Panc1 (cell line): ENCODE results near the gene LPIN3. TPM values are rescaled to one million over a fixed set of nuclear protein-coding genes. Genes with fewer than 3 reads are reported as not detected.

Experiments
- ATAC-seq: fragments of 200-7000 bp; cut with Tn5 transposase; 2 replicates; pipeline ENCODE4 v1.9.1; 2020; ENCODE audit warnings: mild to moderate bottlenecking, moderate library complexity
- BruUV-seq: library from RNA; stranded (reverse); fragments of 400-500 nt; replicated peaks from 2 replicates; lab custom pipeline; 2021; lab: Mats Ljungman, UMichigan
- CTCF ChIA-PET: fragments of 300-600 bp; sonication (Branson Sonifier 250); formaldehyde crosslinking; loops from one replicate; lab custom pipeline; 2022; ENCODE audit warnings: antibody characterized with exemption; lab: Charles Lee
- POLR2A ChIA-PET: fragments of 300-600 bp; sonication (Branson Sonifier 250); formaldehyde crosslinking; loops from one replicate; lab custom pipeline; 2022; ENCODE audit warnings: antibody characterized with exemption; lab: Charles Lee
- DNase-seq: peaks from one replicate; pipeline ENCODE4 v3.0.0-alpha.2; 2010; ENCODE audit warnings: low read depth, low spot score
- H3K27ac ChIP-seq: 2 replicates; pipeline ENCODE4 v1.5.1; 2011; ENCODE audit warnings: mild to moderate bottlenecking, low read length, inconsistent platforms
- H3K27me3 ChIP-seq: fragments of 200-500 bp; sonication (Bioruptor generic); 2 replicates; pipeline ENCODE4 v1.6.0; 2014; ENCODE audit warnings: low read length, inconsistent platforms; ENCODE audit not compliant: control insufficient read depth, insufficient read depth
- H3K36me3 ChIP-seq: fragments of 200-500 bp; sonication (Bioruptor generic); 2 replicates; pipeline ENCODE4 v1.5.1; 2014; ENCODE audit warnings: inconsistent platforms, mild to moderate bottlenecking, low read length, moderate library complexity; ENCODE audit not compliant: control insufficient read depth, insufficient read depth
- H3K4me1 ChIP-seq: 2 replicates; pipeline ENCODE4 v1.5.1; 2011; ENCODE audit warnings: inconsistent platforms, mild to moderate bottlenecking, low read length, moderate library complexity; ENCODE audit not compliant: control insufficient read depth, insufficient read depth
- H3K4me3 ChIP-seq, 2 experiments: 2 replicates each; pipeline ENCODE4 v1.5.1; 2011 to 2012; ENCODE audit warnings: low read depth in 2 of 2, low read length in 2 of 2, mild to moderate bottlenecking in 2 of 2, inconsistent platforms in 1 of 2, moderate library complexity in 1 of 2
- H3K9me3 ChIP-seq: fragments of 200-500 bp; sonication (Bioruptor generic); 2 replicates; pipeline ENCODE4 v1.5.1; 2014; ENCODE audit warnings: low read depth, mild to moderate bottlenecking, inconsistent platforms, low read length, moderate library complexity; ENCODE audit not compliant: control insufficient read depth, insufficient read depth
- POLR2AphosphoS5 ChIP-seq: IDR thresholded peaks from 2 replicates; pipeline ENCODE4 v1.6.1; 2012; ENCODE audit warnings: mild to moderate bottlenecking, low read depth, low read length, moderate library complexity
- SIN3A ChIP-seq: IDR thresholded peaks from 2 replicates; pipeline ENCODE4 v1.6.1; 2012; ENCODE audit warnings: low read depth, mild to moderate bottlenecking, low read length, moderate library complexity, borderline replicate concordance; ENCODE audit not compliant: insufficient read depth
- TCF7L2 ChIP-seq: IDR thresholded peaks from 2 replicates; pipeline ENCODE4 v1.6.1; 2011; ENCODE audit warnings: mild to moderate bottlenecking, low read depth, low read length, inconsistent platforms
- in situ Hi-C: cut with HindIII; loops from 2 replicates; pipeline ENCODE4 v1.10.0; 2016; ENCODE audit warnings: low sequenced_read_pairs, low pct_unique_long_range_greater_than_20kb
- intact Hi-C: fragments of 100-400 bp; cut with micrococcal nuclease; formaldehyde crosslinking; loops from one replicate; pipeline ENCODE4 v1.10.0; 2022; ENCODE audit not compliant: unreplicated experiment
- total RNA-seq: library from RNA; stranded (reverse); gene quantifications from one replicate; pipeline ENCODE4 v1.2.1, GENCODE V29; 2021; ENCODE audit not compliant: unreplicated experiment
- TF ChIP-seq, protein P1 (sequence below): fragments of 450-650 bp; IDR thresholded peaks from 2 replicates; pipeline ENCODE4 v1.5.1; 2017; ENCODE audit warnings: mild to moderate bottlenecking
- TF ChIP-seq, protein P2 (sequence below), 2 experiments: IDR thresholded peaks; 2 replicates each; pipeline ENCODE4 v1.6.1; 2011 to 2012; ENCODE audit warnings: low read depth in 2 of 2, control low read depth in 1 of 2, low read length in 1 of 2, mild to moderate bottlenecking in 1 of 2, moderate library complexity in 1 of 2; ENCODE audit not compliant: insufficient read depth in 1 of 2

LPIN3 gene
- total RNA-seq, 1 experiment from 2014 or later = 21.0 TPM

- ATAC-seq (peak; percentile 26; the same call in 1 of the 2 replicates), DNase-seq (no peak)
- H3K4me1 ChIP-seq = no peaks in the 10 kb centered on the region
- H3K27me3 ChIP-seq = peaks cover 10% of the 10 kb centered on the region; the same call in 1 of the 2 replicates
- POLR2A ChIA-PET = interaction anchor here (0.6 kb wide), 1 partner anchor 37 kb away, joined by 3 read pairs; no protein-coding TSS in a partner anchor
- intact Hi-C loops (no loop called here), in situ Hi-C loops (no loop called here)
- no TSS peak for BruUV-seq
- no peaks in the 10 kb centered on the region for H3K9me3 ChIP-seq
- H3K27ac ChIP-seq = no peak overlapping the region
- H3K4me3 ChIP-seq = no peak overlapping the region
- CTCF ChIA-PET = no interaction called here
- TF ChIP-seq, protein P1, sequence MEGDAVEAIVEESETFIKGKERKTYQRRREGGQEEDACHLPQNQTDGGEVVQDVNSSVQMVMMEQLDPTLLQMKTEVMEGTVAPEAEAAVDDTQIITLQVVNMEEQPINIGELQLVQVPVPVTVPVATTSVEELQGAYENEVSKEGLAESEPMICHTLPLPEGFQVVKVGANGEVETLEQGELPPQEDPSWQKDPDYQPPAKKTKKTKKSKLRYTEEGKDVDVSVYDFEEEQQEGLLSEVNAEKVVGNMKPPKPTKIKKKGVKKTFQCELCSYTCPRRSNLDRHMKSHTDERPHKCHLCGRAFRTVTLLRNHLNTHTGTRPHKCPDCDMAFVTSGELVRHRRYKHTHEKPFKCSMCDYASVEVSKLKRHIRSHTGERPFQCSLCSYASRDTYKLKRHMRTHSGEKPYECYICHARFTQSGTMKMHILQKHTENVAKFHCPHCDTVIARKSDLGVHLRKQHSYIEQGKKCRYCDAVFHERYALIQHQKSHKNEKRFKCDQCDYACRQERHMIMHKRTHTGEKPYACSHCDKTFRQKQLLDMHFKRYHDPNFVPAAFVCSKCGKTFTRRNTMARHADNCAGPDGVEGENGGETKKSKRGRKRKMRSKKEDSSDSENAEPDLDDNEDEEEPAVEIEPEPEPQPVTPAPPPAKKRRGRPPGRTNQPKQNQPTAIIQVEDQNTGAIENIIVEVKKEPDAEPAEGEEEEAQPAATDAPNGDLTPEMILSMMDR = no peak
- TF ChIP-seq SIN3A = no peak
- TF ChIP-seq, protein P2, sequence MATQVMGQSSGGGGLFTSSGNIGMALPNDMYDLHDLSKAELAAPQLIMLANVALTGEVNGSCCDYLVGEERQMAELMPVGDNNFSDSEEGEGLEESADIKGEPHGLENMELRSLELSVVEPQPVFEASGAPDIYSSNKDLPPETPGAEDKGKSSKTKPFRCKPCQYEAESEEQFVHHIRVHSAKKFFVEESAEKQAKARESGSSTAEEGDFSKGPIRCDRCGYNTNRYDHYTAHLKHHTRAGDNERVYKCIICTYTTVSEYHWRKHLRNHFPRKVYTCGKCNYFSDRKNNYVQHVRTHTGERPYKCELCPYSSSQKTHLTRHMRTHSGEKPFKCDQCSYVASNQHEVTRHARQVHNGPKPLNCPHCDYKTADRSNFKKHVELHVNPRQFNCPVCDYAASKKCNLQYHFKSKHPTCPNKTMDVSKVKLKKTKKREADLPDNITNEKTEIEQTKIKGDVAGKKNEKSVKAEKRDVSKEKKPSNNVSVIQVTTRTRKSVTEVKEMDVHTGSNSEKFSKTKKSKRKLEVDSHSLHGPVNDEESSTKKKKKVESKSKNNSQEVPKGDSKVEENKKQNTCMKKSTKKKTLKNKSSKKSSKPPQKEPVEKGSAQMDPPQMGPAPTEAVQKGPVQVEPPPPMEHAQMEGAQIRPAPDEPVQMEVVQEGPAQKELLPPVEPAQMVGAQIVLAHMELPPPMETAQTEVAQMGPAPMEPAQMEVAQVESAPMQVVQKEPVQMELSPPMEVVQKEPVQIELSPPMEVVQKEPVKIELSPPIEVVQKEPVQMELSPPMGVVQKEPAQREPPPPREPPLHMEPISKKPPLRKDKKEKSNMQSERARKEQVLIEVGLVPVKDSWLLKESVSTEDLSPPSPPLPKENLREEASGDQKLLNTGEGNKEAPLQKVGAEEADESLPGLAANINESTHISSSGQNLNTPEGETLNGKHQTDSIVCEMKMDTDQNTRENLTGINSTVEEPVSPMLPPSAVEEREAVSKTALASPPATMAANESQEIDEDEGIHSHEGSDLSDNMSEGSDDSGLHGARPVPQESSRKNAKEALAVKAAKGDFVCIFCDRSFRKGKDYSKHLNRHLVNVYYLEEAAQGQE (IDR thresholded peaks at IDR 0.05; ENCODE audit: insufficient read depth in 1 of 2, low read depth in 2 of 2, low read length in 1 of 2) = no peak
- H3K36me3 ChIP-seq = no peaks in the 10 kb centered on the region
Measured at GRCh38 chr20:41380551-41381193, 40.1 kb downstream of the LPIN3 start.

DNA sequence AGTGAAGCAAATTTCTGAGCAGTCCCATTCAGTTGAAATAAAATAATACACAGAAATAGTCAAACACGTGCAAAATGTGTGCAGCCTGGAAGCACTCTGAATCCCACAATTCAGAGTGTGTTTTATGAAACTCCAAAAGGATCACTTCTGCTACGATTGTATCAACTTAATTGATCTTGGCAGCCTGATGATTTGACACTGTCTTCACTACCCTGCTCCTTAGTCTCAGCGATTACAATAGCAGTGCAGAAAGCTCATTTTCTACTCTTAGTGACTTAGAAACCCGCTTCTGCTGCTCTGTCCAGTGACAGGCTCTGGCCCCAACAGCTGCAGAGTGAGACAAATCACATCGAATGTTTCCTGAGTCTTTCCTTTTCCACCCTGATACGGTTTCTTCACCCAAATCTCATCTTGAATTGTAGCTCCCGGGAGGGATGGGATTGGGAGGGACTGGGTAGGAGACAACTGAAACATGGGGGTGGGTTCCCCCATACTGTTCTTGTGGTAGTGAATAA, 42.2 kb downstream of the LPIN3 start:
- no peak overlapping the region for H3K27ac ChIP-seq
- ChIA-PET POLR2A (no interaction called here), CTCF (interaction anchor here (0.7 kb wide), 1 partner anchor 332 kb away, joined by 3 read pairs; no protein-coding TSS in a partner anchor)
- no peaks in the 10 kb centered on the region for H3K4me1 ChIP-seq
- DNase-seq (no peak), ATAC-seq (no peak)
- intact Hi-C loops (no loop called here), in situ Hi-C loops (no loop called here)
- peaks cover 10% of the 10 kb centered on the region; the same call in 1 of the 2 replicates for H3K27me3 ChIP-seq
- no peaks in the 10 kb centered on the region for H3K9me3 ChIP-seq
- no peak overlapping the region for H3K4me3 ChIP-seq
- BruUV-seq = no TSS peak
- TF ChIP-seq SIN3A (no peak), POLR2AphosphoS5 (no peak), TCF7L2 (no peak)
- TF ChIP-seq, protein P1 = no peak
- TF ChIP-seq, protein P2 (IDR thresholded peaks at IDR 0.05; ENCODE audit: insufficient read depth in 1 of 2, low read depth in 2 of 2, low read length in 1 of 2) = no peak
- no peaks in the 10 kb centered on the region for H3K36me3 ChIP-seq
